Activated naive CD4-positive, alpha-beta T cell treated with anti-CD3 and anti-CD28 coated beads, Interleukin-2, amount 50 U/mL, for 72 hours (primary cell): ENCODE data around the gene OR4X1. TPM values are rescaled to one million over a fixed set of nuclear protein-coding genes. Genes with fewer than 3 reads are reported as not detected.
"Not testable (repeated sequence)": the region's sequence is repeated elsewhere in the genome, so short reads cannot be mapped to it uniquely, and the experiment has no call there.

Source experiments
- ATAC-seq, 2 donors: fragments of 150-1000 bp; cut with Tn5 transposase; 2 replicates each; pipeline ENCODE4 v1.10.0; 2021; ENCODE audit warnings: mild to moderate bottlenecking in 2 of 2, moderate library complexity in 2 of 2
- DNase-seq, 2 donors: peaks; one replicate each; pipeline ENCODE4 v3.0.0; 2021 to 2022; ENCODE audit warnings: low spot score in 2 of 2
- H3K27ac Mint-ChIP-seq, 2 donors: one replicate each; pipeline ENCODE4 v1.8.0; 2022; ENCODE audit warnings: mild to moderate bottlenecking in 2 of 2, mixed read lengths in 2 of 2
- H3K36me3 Mint-ChIP-seq, 2 donors: one replicate each; pipeline ENCODE4 v1.8.0; 2022; ENCODE audit warnings: mixed read lengths in 2 of 2
- H3K9me3 Mint-ChIP-seq, 2 donors: one replicate each; pipeline ENCODE4 v1.8.0; 2022; ENCODE audit warnings: mixed read lengths in 2 of 2
- total RNA-seq, 2 donors: library from RNA; stranded (reverse); gene quantifications; one replicate each; pipeline ENCODE4 v1.2.3, GENCODE V29; 2022

Gene OR4X1
- total RNA-seq: not detected

GRCh38 chr11:48263423-48263911 is at the start of gene OR4X1:
Gene OR4X1 (plus strand): TSS chr11:48263861. CDS start chr11:48263861, 0 bp downstream.
- Mint-ChIP-seq H3K9me3 (no peaks in the 10 kb centered on the region), H3K27ac (no peak within 1 kb of the TSS), H3K36me3 (no peaks in the 10 kb centered on the region)
- ATAC-seq: no peak
- DNase-seq: no peak

GRCh38 chr11:48216510-48216909 is 47.2 kb upstream of the OR4X1 start, which contains the start of gene OR4B1:
Gene OR4B1 (plus strand): TSS chr11:48216810. CDS start chr11:48216810, 0 bp downstream.
- no peak for DNase-seq
- Mint-ChIP-seq H3K9me3 (no peaks in the 10 kb centered on the region), H3K36me3 (no peaks in the 10 kb centered on the region), H3K27ac (no peak within 1 kb of the TSS)
- no peak for ATAC-seq

- Mint-ChIP-seq H3K36me3 (no peaks in the 10 kb centered on the region), H3K27ac (no peak overlapping the region), H3K9me3 (peaks cover 5 to 10% of the 10 kb centered on the region in 2 donors)
- ATAC-seq (no peak), DNase-seq (no peak)
Measured at GRCh38 chr11:48228761-48229160, 34.9 kb upstream of the OR4X1 start.

GRCh38 chr11:48230057-48230456 is 33.6 kb upstream of the OR4X1 start:
- H3K36me3 Mint-ChIP-seq, H3K27ac Mint-ChIP-seq, DNase-seq, ATAC-seq: not testable (repeated sequence)
- H3K9me3 Mint-ChIP-seq: peaks cover 5 to 10% of the 10 kb centered on the region in 2 donors

- Mint-ChIP-seq H3K9me3 (peaks cover 0 to 7% of the 10 kb centered on the region in 2 donors), H3K36me3 (peaks cover 0 to 5% of the 10 kb centered on the region in 2 donors), H3K27ac (no peak overlapping the region)
- ATAC-seq: no peak
- DNase-seq: no peak
Measured at GRCh38 chr11:48237727-48238126, 25.9 kb upstream of the OR4X1 start.

- no peaks in the 10 kb centered on the region for H3K9me3 Mint-ChIP-seq
- H3K27ac Mint-ChIP-seq: no peak overlapping the region
- DNase-seq (no peak), ATAC-seq (no peak)
- H3K36me3 Mint-ChIP-seq: no peaks in the 10 kb centered on the region
Measured at GRCh38 chr11:48242501-48242900, 21.2 kb upstream of the OR4X1 start.

GRCh38 chr11:48244804-48245203 is 18.9 kb upstream of the OR4X1 start, which contains the start of gene OR4X2:
Gene OR4X2 (plus strand): TSS chr11:48245104. CDS start chr11:48245104, 0 bp downstream.
- DNase-seq (no peak), ATAC-seq (no peak)
- H3K9me3 Mint-ChIP-seq: peaks cover 0 to 5% of the 10 kb centered on the region in 2 donors
- no peaks in the 10 kb centered on the region for H3K36me3 Mint-ChIP-seq
- H3K27ac Mint-ChIP-seq: no peak within 1 kb of the TSS

GRCh38 chr11:48248902-48249301 is 14.8 kb upstream of the OR4X1 start:
- Mint-ChIP-seq H3K36me3 (no peaks in the 10 kb centered on the region), H3K9me3 (peaks cover 0 to 5% of the 10 kb centered on the region in 2 donors), H3K27ac (no peak overlapping the region)
- no peak for ATAC-seq
- no peak for DNase-seq

- DNase-seq (no peak), ATAC-seq (no peak)
- Mint-ChIP-seq H3K9me3 (no peaks in the 10 kb centered on the region), H3K27ac (no peak overlapping the region), H3K36me3 (no peaks in the 10 kb centered on the region)
Measured at GRCh38 chr11:48261600-48261999, 2.1 kb upstream of the OR4X1 start.

- ATAC-seq (no peak), DNase-seq (no peak)
- peak overlapping the region in 1 of 2 donors; percentile 33 for H3K27ac Mint-ChIP-seq
- H3K36me3 Mint-ChIP-seq: no peaks in the 10 kb centered on the region
- no peaks in the 10 kb centered on the region for H3K9me3 Mint-ChIP-seq
Measured at GRCh38 chr11:48270621-48271020, 7.0 kb downstream of the OR4X1 start.

- Mint-ChIP-seq H3K9me3 (no peaks in the 10 kb centered on the region), H3K27ac (no peak overlapping the region), H3K36me3 (no peaks in the 10 kb centered on the region)
- ATAC-seq (no peak), DNase-seq (no peak)
Measured at GRCh38 chr11:48272606-48273005, 8.9 kb downstream of the OR4X1 start.

- H3K36me3 Mint-ChIP-seq: no peaks in the 10 kb centered on the region
Measured at GRCh38 chr11:48305923-48306322, 42.3 kb downstream of the OR4X1 start, which contains the start of gene OR4S1. Gene OR4S1 (plus strand): TSS chr11:48306223. CDS start chr11:48306223, 0 bp downstream.

GRCh38 chr11:48307760-48308386 is 44.2 kb downstream of the OR4X1 start:
- Mint-ChIP-seq H3K27ac (no peak overlapping the region), H3K36me3 (no peaks in the 10 kb centered on the region), H3K9me3 (no peaks in the 10 kb centered on the region)
- DNase-seq (peak in 1 of 2 donors; percentile 75), ATAC-seq (peak; percentile 49 to 68)

More at GRCh38 chr11:48305923-48306322, 42.3 kb downstream of the OR4X1 start, which contains the start of gene OR4S1:
- no peak for DNase-seq
- Mint-ChIP-seq H3K27ac (no peak within 1 kb of the TSS), H3K9me3 (no peaks in the 10 kb centered on the region)
- no peak for ATAC-seq

- H3K27ac Mint-ChIP-seq: not testable (repeated sequence)
Measured at GRCh38 chr11:48313590-48313989, 49.9 kb downstream of the OR4X1 start.

More at GRCh38 chr11:48313590-48313989, 49.9 kb downstream of the OR4X1 start:
- H3K9me3 Mint-ChIP-seq, DNase-seq, ATAC-seq, H3K36me3 Mint-ChIP-seq: not testable (repeated sequence)

Other genes starting within 250 kb of the OR4X1 start
- not detected for gene OR4B1, start 47.1 kb upstream of the OR4X1 start, total RNA-seq
- not detected for gene OR4X2, start 18.8 kb upstream of the OR4X1 start, total RNA-seq
- gene OR4S1, start 42.4 kb downstream of the OR4X1 start, total RNA-seq: not detected
- not detected for gene OR4C3, start 61.1 kb downstream of the OR4X1 start, total RNA-seq
- gene OR4C5, start 102.6 kb downstream of the OR4X1 start, total RNA-seq: not detected
- gene OR4A47, start 224.9 kb downstream of the OR4X1 start, total RNA-seq: not detected